ENCODE results near the gene WRAP53. TPM values are rescaled to one million over a fixed set of nuclear protein-coding genes. Genes with fewer than 3 reads are reported as not detected.
A peak's percentile ranks its signal among the peaks of the same experiment; 100 is the strongest.
"Not testable (repeated sequence)": the region's sequence is repeated elsewhere in the genome, so short reads cannot be mapped to it uniquely, and the experiment has no call there.

Gene WRAP53
- 6.9 and 7.0 TPM in 2 replicates for total RNA-seq

DNA sequence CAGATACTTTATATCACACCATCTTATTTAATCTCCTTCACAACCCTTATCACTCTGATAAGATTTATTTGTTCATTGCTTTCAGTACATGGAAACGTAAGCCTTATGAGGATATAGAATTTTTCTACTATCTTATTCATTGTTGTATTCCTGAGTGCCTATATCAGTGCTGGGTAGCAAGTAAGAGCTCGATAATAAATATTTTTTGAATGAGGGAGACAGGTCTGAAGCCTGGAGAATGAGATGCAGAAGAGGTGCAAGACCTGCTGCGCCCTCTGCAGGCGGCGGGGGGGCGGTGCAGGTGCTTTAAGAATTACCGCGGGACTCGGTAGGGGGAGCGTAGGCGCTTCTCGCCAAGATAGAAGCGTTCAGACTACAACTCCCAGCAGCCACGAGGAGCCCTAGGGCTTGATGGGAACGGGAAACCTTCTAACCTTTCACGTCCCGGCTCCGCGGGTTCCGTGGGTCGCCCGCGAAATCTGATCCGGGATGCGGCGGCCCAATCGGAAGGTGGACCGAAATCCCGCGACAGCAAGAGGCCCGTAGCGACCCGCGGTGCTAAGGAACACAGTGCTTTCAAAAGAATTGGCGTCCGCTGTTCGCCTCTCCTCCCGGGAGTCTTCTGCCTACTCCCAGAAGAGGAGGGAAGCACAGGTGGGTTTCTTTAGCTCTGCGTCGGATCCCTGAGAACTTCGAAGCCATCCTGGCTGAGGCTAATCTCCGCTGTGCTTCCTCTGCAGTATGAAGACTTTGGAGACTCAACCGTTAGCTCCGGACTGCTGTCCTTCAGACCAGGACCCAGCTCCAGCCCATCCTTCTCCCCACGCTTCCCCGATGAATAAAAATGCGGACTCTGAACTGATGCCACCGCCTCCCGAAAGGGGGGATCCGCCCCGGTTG, at the start of gene WRAP53:
Gene WRAP53, plus strand, starts transcription at position 570 of the 900 bp plus-strand sequence. Its CDS starts 172 bp downstream, at position 742.
- peak; percentile 97 to 99 for DNase-seq (ENCODE audit: low read depth in 2 of 2)

DNA sequence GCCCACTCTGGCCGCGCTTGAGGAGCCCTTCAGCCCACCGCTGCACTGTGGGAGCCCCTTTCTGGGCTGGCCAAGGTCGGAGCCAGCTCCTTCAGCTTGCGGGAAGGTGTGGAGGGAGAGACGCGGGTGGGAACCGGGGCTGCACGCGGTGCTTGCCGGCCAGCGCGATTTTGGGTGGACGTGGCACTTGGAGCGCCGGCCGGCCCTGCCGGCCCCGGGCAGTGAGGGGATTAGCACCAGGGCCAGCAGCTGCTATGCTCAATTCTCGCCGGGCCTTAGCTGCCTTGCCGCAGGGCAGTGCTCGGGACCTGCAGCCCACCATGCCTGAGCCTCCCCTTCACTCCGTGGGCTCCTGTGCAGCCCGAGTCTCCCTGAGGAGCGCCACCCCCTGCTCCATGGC, 47.5 kb upstream of the WRAP53 start:
- no peak for DNase-seq (ENCODE audit: low read depth in 2 of 2)

DNA sequence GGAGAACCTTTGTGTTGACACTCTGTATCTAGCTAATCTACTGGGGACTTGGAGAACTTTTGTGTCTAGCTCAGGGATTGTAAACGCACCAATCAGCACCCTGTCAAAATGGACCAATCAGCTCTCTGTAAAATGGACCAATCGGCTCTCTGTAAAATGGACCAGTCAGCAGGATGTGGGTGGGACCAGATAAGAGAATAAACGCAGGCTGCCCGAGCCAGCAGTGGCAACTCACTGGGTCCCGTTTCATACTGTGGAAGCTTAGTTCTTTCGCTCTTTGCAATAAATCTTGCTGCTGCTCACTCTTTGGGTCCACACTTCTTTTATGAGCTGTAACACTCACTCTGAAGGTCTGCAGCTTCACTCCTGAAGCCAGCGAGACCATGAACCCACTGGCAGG, 46.6 kb upstream of the WRAP53 start:
- not testable (repeated sequence) for DNase-seq (ENCODE audit: low read depth in 2 of 2)

DNA sequence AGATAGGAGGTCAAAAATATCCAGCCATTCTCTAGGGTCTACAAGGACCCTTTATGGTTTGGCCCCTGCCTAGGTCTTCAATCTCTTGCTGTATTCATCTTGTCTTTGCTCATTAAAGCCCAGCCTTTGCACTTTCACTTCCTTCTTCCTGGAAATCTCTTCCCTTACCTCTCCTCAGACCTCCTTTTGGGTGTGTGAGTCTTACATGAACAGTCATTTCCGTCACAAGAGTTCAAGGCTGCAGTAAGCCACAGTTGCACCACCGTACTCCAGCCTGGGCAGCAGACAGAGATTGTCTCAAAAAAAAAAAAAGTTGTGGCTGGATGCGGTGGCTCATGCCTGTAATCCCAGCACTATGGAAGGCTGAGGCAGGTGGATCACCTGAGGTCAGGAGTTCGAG, 43.5 kb upstream of the WRAP53 start:
- DNase-seq (ENCODE audit: low read depth in 2 of 2) = no peak

DNA sequence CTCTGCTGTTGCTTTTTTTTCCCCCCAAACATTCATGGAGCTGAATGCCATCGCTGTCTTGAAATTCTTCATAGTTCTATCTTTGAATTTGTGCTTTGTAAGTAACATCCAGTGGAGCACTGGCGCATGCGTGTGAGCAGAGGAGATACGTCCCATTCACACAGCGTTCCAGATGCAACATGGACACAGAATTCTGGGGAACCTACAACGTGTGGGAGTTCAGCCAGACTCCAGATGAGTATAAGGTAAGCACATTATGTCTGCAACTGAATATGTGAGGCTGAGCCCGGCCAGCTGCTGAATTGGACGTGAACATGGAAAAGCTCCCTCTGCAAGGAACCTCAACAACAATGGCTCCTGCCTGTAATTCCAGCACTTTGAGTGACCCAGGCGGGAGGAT, 41.8 kb upstream of the WRAP53 start:
- DNase-seq (ENCODE audit: low read depth in 2 of 2) = no peak

DNA sequence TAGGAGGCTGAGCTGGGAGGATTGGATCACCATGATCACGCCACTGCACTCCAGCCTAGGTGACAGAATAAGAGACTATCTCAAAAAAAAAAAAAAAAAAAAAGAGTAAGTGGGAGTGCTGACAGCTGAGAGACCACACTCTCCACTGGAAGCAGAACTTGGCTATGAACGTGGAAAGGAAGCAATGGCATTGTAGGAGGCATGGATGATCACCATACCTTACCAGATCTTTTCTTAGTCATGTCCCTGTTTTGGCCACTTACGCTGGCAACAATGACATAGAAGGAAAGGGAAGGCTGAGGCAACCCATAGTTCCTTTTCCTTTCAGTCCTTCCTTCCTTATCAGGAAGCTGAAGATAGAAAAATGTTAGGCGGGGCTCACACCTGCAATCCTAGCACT, 41.3 kb upstream of the WRAP53 start:
- DNase-seq (ENCODE audit: low read depth in 2 of 2) = no peak

DNA sequence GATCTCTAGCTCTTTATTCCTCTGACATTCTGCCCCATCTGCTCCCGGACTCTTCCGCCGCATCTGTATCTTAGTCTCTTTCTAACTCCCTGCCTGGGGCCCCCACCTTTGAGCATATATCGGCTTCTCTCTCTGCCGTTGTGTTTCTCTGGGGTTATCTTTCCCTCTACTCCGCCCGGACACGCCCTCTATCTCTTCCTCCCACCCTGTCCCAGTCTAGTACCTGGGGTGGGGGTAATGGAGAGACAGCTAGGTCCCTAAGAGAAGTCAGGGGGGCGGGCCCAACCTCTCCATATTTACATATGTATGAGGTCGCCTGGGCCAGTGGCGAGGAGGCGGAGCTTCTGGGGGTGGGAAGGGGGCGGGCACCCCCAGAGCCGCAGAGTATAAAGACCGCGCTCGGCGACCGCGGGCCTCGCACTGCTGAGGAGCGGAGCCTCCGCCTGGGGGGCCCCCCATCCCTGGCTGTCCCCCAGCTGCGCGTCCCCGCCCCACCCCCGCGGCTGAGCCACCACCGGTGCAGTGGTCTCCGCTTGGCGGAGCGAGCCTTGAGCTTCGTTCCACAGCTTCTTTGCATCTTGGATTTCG, 37.7 kb upstream of the WRAP53 start, which contains the start of gene ATP1B2:
Gene ATP1B2, plus strand, starts transcription at position 418 of the 588 bp plus-strand sequence. CDS start 593 bp downstream, outside the sequence.
- DNase-seq (ENCODE audit: low read depth in 2 of 2) = peak in 1 of 2 donors; percentile 63

DNA sequence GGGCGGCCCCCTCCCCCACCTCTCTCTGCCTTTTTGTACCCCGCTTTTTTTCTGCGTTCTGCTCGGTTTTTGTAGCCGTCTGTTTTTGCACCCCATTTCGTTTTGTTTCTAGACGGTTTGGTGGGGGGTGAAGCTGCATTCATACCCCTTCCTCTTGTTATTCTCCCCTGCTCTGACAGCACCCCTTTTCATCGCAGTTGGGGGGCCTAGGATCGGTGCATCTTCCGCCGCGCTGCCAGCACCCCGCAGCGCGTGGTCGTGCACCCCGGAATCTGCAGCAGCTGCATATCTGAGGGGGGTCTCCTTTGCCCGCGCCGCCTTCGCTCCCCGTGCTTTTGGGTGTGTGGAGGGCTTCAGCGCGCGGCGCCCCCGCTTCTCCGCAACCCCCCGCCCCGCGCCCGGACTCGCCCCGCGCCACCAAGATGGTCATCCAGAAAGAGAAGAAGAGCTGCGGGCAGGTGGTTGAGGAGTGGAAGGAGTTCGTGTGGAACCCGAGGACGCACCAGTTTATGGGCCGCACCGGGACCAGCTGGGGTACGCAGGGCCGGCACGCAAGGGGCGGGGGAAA, 37.1 kb upstream of the WRAP53 start:
- no peak for DNase-seq (ENCODE audit: low read depth in 2 of 2)

DNA sequence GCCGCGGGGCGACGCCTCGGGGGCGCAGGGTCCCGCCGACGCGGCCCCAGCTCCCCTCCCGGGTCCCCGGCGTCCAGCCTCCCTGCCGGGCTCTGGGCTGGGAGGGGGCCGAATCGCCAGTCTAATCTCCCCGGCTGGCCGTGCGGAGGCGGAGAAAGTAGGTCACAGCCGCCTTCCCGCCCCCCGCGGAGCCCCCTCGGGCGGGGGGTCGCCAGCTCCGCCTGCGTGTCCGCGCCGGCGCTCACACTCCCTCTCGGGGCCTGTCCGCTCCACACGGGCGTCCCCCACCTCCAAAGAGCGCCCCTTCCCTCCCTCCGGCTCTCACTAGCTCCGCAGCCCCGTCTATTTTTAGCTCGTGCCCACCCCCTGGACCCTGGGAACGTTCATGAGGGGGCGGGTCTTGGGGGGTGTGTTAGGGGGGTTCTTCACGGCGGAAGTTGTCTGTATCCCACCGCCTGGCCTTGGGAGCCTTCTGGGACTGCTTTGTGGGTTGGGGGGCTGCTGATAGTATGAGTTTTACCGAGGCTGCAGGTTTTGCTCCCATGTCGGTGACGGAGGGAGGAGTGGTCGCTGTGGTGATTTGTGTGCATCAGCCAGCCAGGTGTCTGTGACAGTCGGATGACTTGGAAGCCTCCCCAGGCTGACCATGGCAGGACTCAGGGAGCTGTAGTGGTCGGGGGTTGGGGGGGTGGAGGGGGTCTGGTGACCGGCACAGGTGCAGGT, 36.5 kb upstream of the WRAP53 start:
- no peak for DNase-seq (ENCODE audit: low read depth in 2 of 2)

DNA sequence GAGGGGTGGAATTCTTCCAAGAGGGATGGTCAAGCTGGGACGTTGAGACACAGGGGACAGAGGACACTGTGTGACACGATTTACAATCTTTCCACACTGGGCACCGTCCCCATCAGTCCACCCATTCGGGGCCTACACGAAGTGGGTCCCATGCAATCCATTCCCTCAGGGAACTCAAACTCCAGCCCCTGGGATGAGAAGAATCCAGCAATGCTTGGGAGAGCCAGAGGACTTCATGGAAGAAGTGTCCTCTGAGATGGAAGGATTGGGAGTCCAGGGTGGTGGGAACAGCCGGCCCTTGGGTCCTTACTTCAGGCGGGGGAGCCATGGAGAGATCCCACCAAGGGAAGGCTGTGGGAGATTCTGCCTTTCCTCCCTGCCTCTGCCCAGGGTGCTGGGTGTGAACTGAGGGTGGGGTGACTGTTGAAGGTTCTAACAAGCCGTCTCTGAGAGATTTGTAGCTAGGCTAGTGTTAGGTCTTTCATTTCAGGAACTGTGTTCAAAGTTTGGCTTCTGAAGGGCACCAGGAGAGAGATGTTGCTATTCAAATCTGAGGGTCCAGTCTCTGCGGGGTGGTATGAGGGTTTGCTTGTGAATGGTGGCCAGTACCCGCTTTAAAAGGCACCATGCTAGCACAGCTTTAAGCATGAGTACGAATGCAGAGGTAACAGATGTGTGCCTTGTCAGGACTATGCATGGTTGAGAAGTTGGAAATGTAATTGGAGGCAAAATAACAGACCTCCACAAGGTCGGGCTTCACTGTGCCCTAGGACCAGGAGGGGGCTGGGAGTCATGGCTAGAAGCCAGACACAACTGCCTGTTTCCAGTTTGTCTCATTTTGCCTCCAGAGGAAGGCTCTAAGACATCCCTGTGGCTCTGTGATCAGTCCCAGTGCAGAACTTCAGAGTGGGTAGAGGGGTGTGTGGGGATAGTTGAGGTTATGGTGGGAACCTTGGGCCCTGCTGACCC, 35.6 kb upstream of the WRAP53 start:
- DNase-seq (ENCODE audit: low read depth in 2 of 2) = no peak

DNA sequence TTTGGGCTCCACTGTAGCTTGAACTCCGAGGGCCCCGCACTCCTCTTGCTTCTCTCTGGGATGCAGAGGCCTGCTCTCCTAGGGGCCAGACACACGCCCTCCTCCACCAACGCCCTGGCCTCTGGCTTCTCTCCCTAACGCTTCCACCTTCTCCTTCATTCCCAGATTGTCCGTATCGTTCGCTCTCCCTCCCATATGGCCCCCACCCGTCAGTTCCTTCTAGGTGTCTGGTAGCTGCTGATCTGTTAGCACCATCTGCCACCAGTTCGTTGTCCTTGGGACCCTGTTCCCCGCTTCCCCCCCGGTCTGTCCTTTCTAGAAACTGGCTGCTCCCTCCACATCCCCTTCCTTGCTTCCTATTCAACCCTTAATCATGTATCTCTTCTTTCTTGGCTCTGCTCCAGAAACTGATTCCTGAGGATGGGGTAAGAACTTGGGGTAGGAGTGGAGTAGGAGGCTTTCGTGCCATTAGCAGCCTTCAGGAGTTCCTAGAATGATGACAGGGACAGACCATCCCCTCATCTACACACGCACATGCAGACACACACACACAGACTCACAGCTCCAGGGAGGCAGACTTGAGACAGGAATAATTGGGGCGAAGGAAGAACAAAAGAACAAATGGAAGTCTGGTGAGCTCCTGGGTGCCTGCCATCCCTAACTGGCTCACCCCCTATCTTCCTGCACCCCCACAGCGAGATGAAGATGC, 33.3 kb upstream of the WRAP53 start:
- no peak for DNase-seq (ENCODE audit: low read depth in 2 of 2)

DNA sequence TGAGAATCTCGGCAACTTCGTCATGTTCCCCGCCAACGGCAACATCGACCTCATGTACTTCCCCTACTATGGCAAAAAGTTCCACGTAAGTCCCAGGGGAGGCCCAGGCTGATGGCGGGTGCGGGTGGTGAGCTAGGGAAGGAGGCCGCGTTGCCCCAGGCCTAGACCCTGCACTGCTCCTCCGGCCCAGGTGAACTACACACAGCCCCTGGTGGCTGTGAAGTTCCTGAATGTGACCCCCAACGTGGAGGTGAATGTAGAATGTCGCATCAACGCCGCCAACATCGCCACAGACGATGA, 32.8 kb upstream of the WRAP53 start:
- no peak for DNase-seq (ENCODE audit: low read depth in 2 of 2)

DNA sequence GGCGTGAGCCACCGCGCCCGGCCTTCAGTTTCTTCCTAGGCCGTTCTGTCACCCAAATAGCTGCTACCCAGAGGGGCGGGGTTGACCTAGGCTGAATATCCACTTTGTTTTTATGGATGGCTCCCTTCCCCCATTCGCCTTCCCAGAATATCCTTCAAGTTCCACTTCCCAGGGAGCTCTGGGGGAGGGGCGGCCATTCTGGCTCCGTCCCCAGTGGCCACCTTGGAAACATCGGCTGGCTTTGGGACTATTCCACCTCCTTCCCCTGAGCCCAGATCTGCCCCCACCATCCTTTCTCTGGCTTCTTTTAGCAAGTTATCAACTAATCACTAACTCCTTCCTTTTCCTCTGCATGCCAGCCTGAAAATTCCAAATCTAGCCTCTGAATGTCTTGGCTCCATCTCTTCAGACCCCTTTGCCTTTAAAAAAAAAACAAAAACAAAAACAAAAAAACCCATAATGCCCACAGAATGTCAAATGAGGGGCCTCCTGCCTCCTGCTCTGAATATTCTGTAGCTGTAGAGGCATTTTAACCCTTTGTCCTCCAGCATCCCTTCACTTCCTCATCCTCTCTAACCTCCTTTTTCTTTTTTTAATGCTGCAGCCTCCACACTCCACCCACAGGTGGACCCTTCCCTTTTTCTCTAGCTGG, 31.2 kb upstream of the WRAP53 start:
- DNase-seq (ENCODE audit: low read depth in 2 of 2) = no peak

DNA sequence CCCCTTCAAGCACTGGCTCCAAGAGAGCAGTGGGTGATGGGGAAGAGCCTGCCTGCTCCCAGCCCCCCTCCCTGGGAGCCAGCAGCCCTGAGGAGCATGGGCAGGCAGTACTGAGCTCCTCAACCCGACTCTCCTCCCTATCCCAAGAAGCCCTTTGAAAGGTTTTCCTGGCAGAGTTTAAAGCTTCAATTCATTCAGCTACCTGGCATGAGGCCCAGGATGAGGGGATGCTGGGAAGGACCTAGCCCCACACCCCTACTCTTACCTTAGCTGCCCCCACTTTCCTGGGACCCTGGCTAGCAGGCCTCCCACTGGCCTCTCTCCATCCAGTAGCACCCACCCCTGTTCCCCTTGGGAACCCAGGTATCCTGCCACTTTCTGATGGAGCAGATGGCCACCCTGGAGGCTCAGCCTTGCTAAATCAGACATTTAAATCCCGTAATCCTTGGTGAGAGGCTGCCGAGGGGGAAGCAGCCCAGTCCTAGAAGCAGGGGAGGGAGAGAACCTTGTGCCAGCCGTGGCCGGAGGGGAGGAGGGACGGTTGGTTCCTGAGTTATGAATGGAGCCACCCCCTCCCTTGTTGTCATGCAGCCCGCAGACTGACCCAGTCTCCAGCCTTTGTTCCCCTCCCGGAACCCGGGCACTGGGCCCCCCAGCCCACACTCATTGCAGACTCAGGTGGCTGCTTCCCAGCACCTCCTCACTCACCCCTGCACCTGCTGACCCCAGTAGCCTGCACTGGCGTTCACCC, 20.4 kb upstream of the WRAP53 start:
- DNase-seq (ENCODE audit: low read depth in 2 of 2) = no peak

DNA sequence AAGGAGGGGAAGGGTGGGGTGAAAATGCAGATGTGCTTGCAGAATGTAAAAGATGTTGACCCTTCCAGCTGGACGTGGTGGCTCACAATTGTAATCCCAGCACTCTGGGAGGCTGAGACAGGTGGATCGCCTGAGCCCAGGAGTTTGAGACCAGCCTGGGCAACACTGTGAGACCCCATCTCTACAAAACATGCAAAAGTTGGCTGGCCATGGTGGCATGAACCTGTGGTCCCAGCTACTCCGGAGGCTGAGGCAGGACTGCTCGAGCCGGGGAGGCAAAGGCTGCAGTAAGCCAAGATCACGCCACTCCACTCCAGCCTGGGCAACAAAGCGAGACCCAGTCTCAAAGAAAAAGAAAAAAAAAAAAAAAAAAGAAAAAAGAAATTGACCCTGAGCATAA, 19.8 kb upstream of the WRAP53 start:
- no peak for DNase-seq (ENCODE audit: low read depth in 2 of 2)

DNA sequence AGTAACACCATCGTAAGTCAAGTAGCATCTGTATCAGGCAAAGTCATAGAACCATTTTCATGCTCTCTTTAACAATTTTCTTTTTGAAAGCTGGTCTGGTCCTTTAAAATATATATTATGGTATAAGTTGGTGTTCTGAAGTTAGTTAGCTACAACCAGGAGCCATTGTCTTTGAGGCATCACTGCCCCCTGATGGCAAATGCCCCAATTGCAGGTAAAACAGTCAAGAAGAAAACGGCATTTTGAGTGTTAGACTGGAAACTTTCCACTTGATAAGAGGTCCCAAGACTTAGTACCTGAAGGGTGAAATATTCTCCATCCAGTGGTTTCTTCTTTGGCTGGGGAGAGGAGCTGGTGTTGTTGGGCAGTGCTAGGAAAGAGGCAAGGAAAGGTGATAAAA, 15.0 kb upstream of the WRAP53 start:
- DNase-seq (ENCODE audit: low read depth in 2 of 2) = no peak

DNA sequence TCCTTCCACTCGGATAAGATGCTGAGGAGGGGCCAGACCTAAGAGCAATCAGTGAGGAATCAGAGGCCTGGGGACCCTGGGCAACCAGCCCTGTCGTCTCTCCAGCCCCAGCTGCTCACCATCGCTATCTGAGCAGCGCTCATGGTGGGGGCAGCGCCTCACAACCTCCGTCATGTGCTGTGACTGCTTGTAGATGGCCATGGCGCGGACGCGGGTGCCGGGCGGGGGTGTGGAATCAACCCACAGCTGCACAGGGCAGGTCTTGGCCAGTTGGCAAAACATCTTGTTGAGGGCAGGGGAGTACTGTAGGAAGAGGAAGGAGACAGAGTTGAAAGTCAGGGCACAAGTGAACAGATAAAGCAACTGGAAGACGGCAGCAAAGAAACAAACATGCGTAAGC, 13.3 kb upstream of the WRAP53 start:
- DNase-seq (ENCODE audit: low read depth in 2 of 2) = no peak

DNA sequence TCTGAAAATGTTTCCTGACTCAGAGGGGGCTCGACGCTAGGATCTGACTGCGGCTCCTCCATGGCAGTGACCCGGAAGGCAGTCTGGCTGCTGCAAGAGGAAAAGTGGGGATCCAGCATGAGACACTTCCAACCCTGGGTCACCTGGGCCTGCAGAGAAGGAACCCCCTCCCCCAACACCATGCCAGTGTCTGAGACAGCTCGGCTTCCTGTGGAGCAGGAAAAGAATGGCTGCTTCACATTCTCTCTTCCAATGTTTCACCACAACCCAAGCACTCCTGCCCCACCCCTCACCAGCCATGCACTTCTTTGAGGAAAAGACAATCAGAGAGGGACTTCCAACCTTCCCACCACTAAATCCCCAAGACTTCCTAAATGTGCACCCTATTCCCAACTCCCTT, 11.7 kb upstream of the WRAP53 start:
- no peak for DNase-seq (ENCODE audit: low read depth in 2 of 2)
